ENCODE results near the gene EXOSC3. TPM values are rescaled to one million over a fixed set of nuclear protein-coding genes. Genes with fewer than 3 reads are reported as not detected.

Gene EXOSC3
- total RNA-seq, 1 experiment from 2014 or later = 81.0 TPM

GRCh38 chr9:37753489-37754190 lies 31.2 kb downstream of the EXOSC3 start, which contains the start of gene TRMT10B:
Gene TRMT10B (plus strand): TSS chr9:37753805. CDS start chr9:37761932, 8,127 bp downstream.
- Histone ChIP-seq H2BK12ac (ENCODE audit: insufficient read length, low read depth, low read length) (no peak within 1 kb of the TSS), H3K4me1 (ENCODE audit: insufficient read depth, low read length) (no peaks in the 10 kb centered on the region), H3K14ac (ENCODE audit: insufficient read depth, low read length) (no peak within 1 kb of the TSS), H3K79me2 (ENCODE audit: insufficient read depth, low read length) (no peaks in the 10 kb centered on the region; the same call in 1 of the 2 replicates), H2BK15ac (ENCODE audit: low read depth, low read length) (no peak within 1 kb of the TSS), H3K79me1 (ENCODE audit: insufficient read depth, low read depth, low read length, poor library complexity, severe bottlenecking) (no peaks in the 10 kb centered on the region), H2AK5ac (ENCODE audit: insufficient read length, low read length) (no peak within 1 kb of the TSS), H3K9ac (ENCODE audit: extremely low read depth, insufficient read length, low read length) (peak within 1 kb of the TSS; percentile 55), H4K8ac (replicated peaks; ENCODE audit: insufficient read length, low read depth, low read length) (no peak within 1 kb of the TSS), H2BK5ac (ENCODE audit: insufficient read length, low read length) (no peak within 1 kb of the TSS), H4K20me1 (ENCODE audit: control insufficient read depth, insufficient read depth, insufficient read length) (no peaks in the 10 kb centered on the region), H3K27me3 (ENCODE audit: insufficient read depth, low read length) (no peaks in the 10 kb centered on the region), H3K23ac (ENCODE audit: insufficient read length, low read depth, low read length) (no peak within 1 kb of the TSS), H2BK120ac (ENCODE audit: low read depth, low read length, poor library complexity, severe bottlenecking) (no peak within 1 kb of the TSS), H2BK20ac (ENCODE audit: low read depth, low read length, poor library complexity, severe bottlenecking) (no peak within 1 kb of the TSS), H3T11ph (ENCODE audit: low read length) (no peak within 1 kb of the TSS), H4K91ac (ENCODE audit: insufficient read length, low read depth, low read length) (no peak within 1 kb of the TSS), H3K9me3 (ENCODE audit: control insufficient read depth, low read depth, low read length) (no peaks in the 10 kb centered on the region), H3K18ac (ENCODE audit: insufficient read length, low read depth, low read length) (no peak within 1 kb of the TSS), H3K23me2 (ENCODE audit: insufficient read length, low read depth, low read length, poor library complexity, severe bottlenecking) (peaks cover 4% of the 10 kb centered on the region), H3K4me2 (ENCODE audit: insufficient read depth, insufficient read length, low read length) (peak within 1 kb of the TSS; percentile 86), H3K56ac (ENCODE audit: insufficient read length, low read depth, low read length) (no peak within 1 kb of the TSS), H3K4ac (ENCODE audit: low read depth, low read length) (no peak within 1 kb of the TSS), H4K5ac (ENCODE audit: insufficient read length, low read depth, low read length) (no peak within 1 kb of the TSS), H3K27ac (ENCODE audit: insufficient read length, low read depth, low read length) (no peak within 1 kb of the TSS), H2AFZ (ENCODE audit: low read length) (peak within 1 kb of the TSS; percentile 74)
- H3K36me3 Mint-ChIP-seq (ENCODE audit: insufficient read depth in 1 of 3, low read depth in 3 of 3) = peaks cover 0 to 7% (median 2%) of the 10 kb centered on the region in 3 experiments; a peak in 3 of 7 replicates
- H3K4me1 Mint-ChIP-seq = peaks cover 11 to 12% of the 10 kb centered on the region in 2 experiments
- peak within 1 kb of the TSS in 1 of 3 experiments; percentile 37; a peak in 3 of 7 replicates for H3K27ac Mint-ChIP-seq
- WGBS (ENCODE audit: extremely low coverage, insufficient read length, low lambda C conversion rate) = no CpG with 5 or more reads among the region's 40 CpGs
- 0 out of 3 replicates have a peak, but pooled peaks have one; percentile 14 for TF ChIP-seq CTCF (conservative IDR thresholded peaks at IDR 0.05)
- peaks cover 0 to 5% of the 10 kb centered on the region in 2 experiments; a peak in 2 of 5 replicates for H3K9me3 Mint-ChIP-seq
- peak within 1 kb of the TSS; percentile 93 to 97 for H3K4me3 Mint-ChIP-seq
- peak; percentile 80 for DNase-seq
- peaks cover 8% of the 10 kb centered on the region for H3K27me3 Mint-ChIP-seq (ENCODE audit: low read depth)
